Heart left ventricle (tissue), 13 donors: Measurements from ENCODE around the gene GABRB3.

ENCODE experiments used
- POLR2A ChIP-seq, 2 donors: fragments of 450-650 bp; IDR thresholded peaks; one replicate each; pipeline ENCODE4 v1.6.1; 2017; ENCODE audit warnings: antibody characterized with exemption in 2 of 2, mild to moderate bottlenecking in 2 of 2, moderate library complexity in 2 of 2
- TF ChIP-seq, protein P1 (sequence below), 12 donors: fragments of 200-600 bp; sonication (generic) in 4 of 12; IDR thresholded peaks; one replicate each; pipeline versions ENCODE4 v1.5.0 to v1.8.0; 2018 to 2022; ENCODE audit warnings: antibody characterized with exemption in 12 of 12, mild to moderate bottlenecking in 5 of 12
- donor health status: ischemic (EF 13 %, LVEDD 7.1; RV severe dilation, severe dysfunction).
- donor health status: DM: no; HTN: yes; CAD: no.
- donor health status: DM: no; HTN: no; CAD: no.
- donor health status: ischemic (EF 25% LVEDD 6.9; RV normal size, moderate dysfunction).
- donor health status: ischemic (EF 25% LVEDD 5.7; RV mildly dilated, moderate dysfunction).
- donor health status: ischemic (EF 35%, LVEDD 5.7; RV mildly dilated, moderate dysfunction).
- donor health status: nonischemic (EF 11% LVEDD 7.7; RV severe dilation, severe dysfunction).
- donor health status: DM: yes; HTN: yes; CAD: no.
- donor health status: PGD.
- donor health status: ischemic (EF 29% LVEDD 5.4; RV normal size, mild dysfunction).
- donor health status: nonischemic (EF 23%, LVEDD 6.1; RV moderate dilation, normal function).

DNA sequence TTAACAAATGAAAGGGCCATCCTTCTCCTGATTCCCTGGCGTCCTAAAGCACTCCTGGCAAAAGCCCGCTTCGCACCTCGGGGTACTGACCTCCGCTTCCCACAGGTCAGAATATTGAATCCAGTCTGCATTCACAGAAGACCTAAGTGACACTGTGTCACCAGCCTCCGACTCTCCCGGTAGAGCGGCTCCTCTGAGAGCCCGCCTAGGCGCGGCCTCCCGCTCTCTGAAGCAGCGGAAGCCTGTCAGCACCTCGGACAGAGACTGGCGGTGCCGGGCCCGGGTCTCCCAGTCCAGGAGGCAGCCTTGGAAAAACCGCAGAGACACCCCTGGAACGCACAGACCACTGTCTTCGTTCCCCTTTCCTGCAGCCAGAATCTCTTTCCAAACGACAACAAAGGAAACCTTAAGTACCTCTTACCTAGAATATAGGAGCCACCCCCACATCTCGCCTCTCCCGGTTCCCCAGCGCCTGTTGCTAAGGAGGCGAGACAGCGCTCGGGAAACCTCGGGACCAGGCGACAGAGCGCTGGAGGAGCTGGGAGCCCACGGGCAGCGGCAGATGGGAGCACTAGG is 1.2 kb downstream of the GABRB3 start:
- TF ChIP-seq, protein P1, sequence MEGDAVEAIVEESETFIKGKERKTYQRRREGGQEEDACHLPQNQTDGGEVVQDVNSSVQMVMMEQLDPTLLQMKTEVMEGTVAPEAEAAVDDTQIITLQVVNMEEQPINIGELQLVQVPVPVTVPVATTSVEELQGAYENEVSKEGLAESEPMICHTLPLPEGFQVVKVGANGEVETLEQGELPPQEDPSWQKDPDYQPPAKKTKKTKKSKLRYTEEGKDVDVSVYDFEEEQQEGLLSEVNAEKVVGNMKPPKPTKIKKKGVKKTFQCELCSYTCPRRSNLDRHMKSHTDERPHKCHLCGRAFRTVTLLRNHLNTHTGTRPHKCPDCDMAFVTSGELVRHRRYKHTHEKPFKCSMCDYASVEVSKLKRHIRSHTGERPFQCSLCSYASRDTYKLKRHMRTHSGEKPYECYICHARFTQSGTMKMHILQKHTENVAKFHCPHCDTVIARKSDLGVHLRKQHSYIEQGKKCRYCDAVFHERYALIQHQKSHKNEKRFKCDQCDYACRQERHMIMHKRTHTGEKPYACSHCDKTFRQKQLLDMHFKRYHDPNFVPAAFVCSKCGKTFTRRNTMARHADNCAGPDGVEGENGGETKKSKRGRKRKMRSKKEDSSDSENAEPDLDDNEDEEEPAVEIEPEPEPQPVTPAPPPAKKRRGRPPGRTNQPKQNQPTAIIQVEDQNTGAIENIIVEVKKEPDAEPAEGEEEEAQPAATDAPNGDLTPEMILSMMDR (IDR thresholded peaks at IDR 0.05) = no peak
- no peak for TF ChIP-seq POLR2A (IDR thresholded peaks at IDR 0.05)
